Caco-2 (cell line): ENCODE data around the gene DHRSX. TPM values are rescaled to one million over a fixed set of nuclear protein-coding genes. Genes with fewer than 3 reads are reported as not detected.
"Not testable (repeated sequence)": the region's sequence is repeated elsewhere in the genome, so short reads cannot be mapped to it uniquely, and the experiment has no call there.

ENCODE experiments used
- BruUV-seq: library from RNA; stranded (reverse); fragments of 400-500 nt; replicated peaks from 2 replicates; lab custom pipeline; 2021; lab: Mats Ljungman, UMichigan
- CTCF ChIA-PET: fragments of 300-600 bp; sonication (Branson Sonifier 250); formaldehyde crosslinking; loops from one replicate; lab custom pipeline; 2022; ENCODE audit warnings: antibody characterized with exemption; lab: Charles Lee
- POLR2A ChIA-PET: fragments of 300-600 bp; sonication (Branson Sonifier 250); formaldehyde crosslinking; loops from one replicate; lab custom pipeline; 2022; ENCODE audit warnings: antibody characterized with exemption; lab: Charles Lee
- DNase-seq, 2 experiments: peaks; one replicate each; pipeline versions ENCODE4 v3.0.0 to v3.0.0-alpha.2; 2020 to 2022
- H3K27me3 ChIP-seq: replicated peaks from 2 replicates; pipeline ENCODE4 v1.6.0; 2011; ENCODE audit warnings: low read length; ENCODE audit not compliant: control insufficient read depth, insufficient read depth
- H3K36me3 ChIP-seq: 2 replicates; pipeline ENCODE4 v1.5.1; 2011; ENCODE audit warnings: low read length; ENCODE audit not compliant: control insufficient read depth, insufficient read depth
- H3K4me1 ChIP-seq: fragments of 250-450 bp; sonication (Bioruptor Pico); 2 replicates; pipeline ENCODE4 v1.5.1; 2020; ENCODE audit warnings: mild to moderate bottlenecking
- H3K4me3 ChIP-seq: 2 replicates; pipeline ENCODE4 v1.5.1; 2011; ENCODE audit warnings: low read depth, mild to moderate bottlenecking, control low read depth, low read length
- H3K9me3 ChIP-seq: fragments of 250-450 bp; sonication (Bioruptor Pico); 2 replicates; pipeline ENCODE4 v1.5.1; 2020; ENCODE audit warnings: mild to moderate bottlenecking, moderate library complexity
- H3K27ac Mint-ChIP-seq: one replicate; pipeline ENCODE4 v1.8.0; 2022; ENCODE audit warnings: mixed read lengths; ENCODE audit not compliant: unreplicated experiment
- H3K27me3 Mint-ChIP-seq: one replicate; pipeline ENCODE4 v1.8.0; 2022; ENCODE audit warnings: mixed read lengths; ENCODE audit not compliant: insufficient read depth, unreplicated experiment
- H3K36me3 Mint-ChIP-seq: one replicate; pipeline ENCODE4 v1.8.0; 2022; ENCODE audit warnings: mild to moderate bottlenecking, mixed read lengths; ENCODE audit not compliant: insufficient read depth, unreplicated experiment
- H3K4me1 Mint-ChIP-seq: one replicate; pipeline ENCODE4 v1.8.0; 2022; ENCODE audit warnings: low read depth, mixed read lengths; ENCODE audit not compliant: unreplicated experiment
- H3K4me3 Mint-ChIP-seq: one replicate; pipeline ENCODE4 v1.8.0; 2022; ENCODE audit warnings: mild to moderate bottlenecking, moderate library complexity, mixed read lengths; ENCODE audit not compliant: unreplicated experiment
- H3K9me3 Mint-ChIP-seq: one replicate; pipeline ENCODE4 v1.8.0; 2022; ENCODE audit warnings: mixed read lengths; ENCODE audit not compliant: unreplicated experiment
- intact Hi-C: fragments of 100-400 bp; cut with micrococcal nuclease; formaldehyde crosslinking; loops from one replicate; pipeline ENCODE4 v1.10.0; 2022; ENCODE audit not compliant: unreplicated experiment
- total RNA-seq: library from RNA; stranded (reverse); gene quantifications from 2 replicates; pipeline ENCODE4 v1.2.3, GENCODE V29; 2022
- TF ChIP-seq, protein P1 (sequence below), 2 experiments: fragments of 200-600 bp in 1 of 2; IDR thresholded peaks; 1 replicate in 1 of 2; 2 replicates in 1 of 2; pipeline versions ENCODE4 v1.5.1 to v1.8.0; 2011 to 2022; ENCODE audit warnings: antibody characterized with exemption in 1 of 2, control low read depth in 1 of 2, inconsistent platforms in 1 of 2, low read depth in 1 of 2, low read length in 1 of 2, mild to moderate bottlenecking in 1 of 2, moderate library complexity in 1 of 2; ENCODE audit not compliant: insufficient read depth in 1 of 2, severe bottlenecking in 1 of 2, unreplicated experiment in 1 of 2

Gene DHRSX
- total RNA-seq, 1 experiment from 2014 or later, result 64.1 TPM

DNA sequence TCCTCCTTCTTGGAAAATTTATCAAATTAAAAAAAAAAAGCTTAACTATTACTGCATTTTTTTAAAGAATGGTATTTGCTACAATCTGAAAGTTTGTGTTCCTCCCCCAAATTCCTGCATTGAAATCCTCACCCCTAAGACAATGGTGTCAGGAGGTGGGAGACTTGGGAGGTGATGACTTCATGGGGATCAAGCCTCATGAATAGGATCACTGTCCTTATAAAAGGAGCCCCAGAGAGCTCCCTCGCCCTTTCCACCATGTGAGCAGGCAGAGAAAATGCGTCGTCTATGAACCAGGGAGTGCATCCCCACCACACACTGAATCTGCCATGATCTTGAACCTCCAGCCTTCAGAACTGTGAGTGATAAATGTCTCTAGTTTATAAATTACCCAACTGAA is 38.0 kb downstream of the DHRSX start:
- Histone ChIP-seq H3K27me3 (no peaks in the 10 kb centered on the region), H3K4me1 (peaks cover 6% of the 10 kb centered on the region; the same call in 1 of the 2 replicates), H3K4me3 (no peak overlapping the region), H3K9me3 (no peaks in the 10 kb centered on the region), H3K36me3 (no peaks in the 10 kb centered on the region)
- CTCF ChIA-PET, result no interaction called here
- Mint-ChIP-seq H3K9me3 (peaks cover 9% of the 10 kb centered on the region), H3K27ac (no peak overlapping the region), H3K36me3 (peaks cover 17% of the 10 kb centered on the region), H3K27me3 (no peaks in the 10 kb centered on the region), H3K4me1 (peaks cover 18% of the 10 kb centered on the region), H3K4me3 (no peak overlapping the region)
- intact Hi-C loops, result no loop called here
- POLR2A ChIA-PET, result no interaction called here
- no TSS peak for BruUV-seq
- TF ChIP-seq, protein P1, sequence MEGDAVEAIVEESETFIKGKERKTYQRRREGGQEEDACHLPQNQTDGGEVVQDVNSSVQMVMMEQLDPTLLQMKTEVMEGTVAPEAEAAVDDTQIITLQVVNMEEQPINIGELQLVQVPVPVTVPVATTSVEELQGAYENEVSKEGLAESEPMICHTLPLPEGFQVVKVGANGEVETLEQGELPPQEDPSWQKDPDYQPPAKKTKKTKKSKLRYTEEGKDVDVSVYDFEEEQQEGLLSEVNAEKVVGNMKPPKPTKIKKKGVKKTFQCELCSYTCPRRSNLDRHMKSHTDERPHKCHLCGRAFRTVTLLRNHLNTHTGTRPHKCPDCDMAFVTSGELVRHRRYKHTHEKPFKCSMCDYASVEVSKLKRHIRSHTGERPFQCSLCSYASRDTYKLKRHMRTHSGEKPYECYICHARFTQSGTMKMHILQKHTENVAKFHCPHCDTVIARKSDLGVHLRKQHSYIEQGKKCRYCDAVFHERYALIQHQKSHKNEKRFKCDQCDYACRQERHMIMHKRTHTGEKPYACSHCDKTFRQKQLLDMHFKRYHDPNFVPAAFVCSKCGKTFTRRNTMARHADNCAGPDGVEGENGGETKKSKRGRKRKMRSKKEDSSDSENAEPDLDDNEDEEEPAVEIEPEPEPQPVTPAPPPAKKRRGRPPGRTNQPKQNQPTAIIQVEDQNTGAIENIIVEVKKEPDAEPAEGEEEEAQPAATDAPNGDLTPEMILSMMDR (IDR thresholded peaks at IDR 0.05; ENCODE audit: insufficient read depth in 1 of 2, low read depth in 1 of 2, low read length in 1 of 2, severe bottlenecking in 1 of 2, unreplicated experiment in 1 of 2), result no peak
- no peak for DNase-seq

DNA sequence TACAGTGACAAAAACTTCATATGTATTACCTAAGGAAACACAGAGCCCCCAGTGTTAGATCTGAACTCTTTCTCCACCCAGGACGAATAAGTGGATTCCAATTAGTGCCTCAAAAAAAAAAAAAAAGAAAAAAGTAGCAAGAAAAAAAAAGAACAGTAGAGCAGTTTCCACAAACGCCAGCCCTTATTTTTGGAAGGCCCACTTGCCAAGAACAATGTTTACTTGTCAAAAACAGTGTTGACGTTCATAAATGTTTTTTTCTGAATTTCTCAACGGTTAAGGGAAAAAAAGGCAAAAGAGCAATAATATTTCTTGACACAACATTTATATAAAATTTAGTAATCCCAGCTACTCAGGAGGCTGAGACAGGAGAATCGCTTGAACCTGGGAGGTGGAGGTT is 38.7 kb downstream of the DHRSX start:
- Mint-ChIP-seq H3K36me3 (peaks cover 12% of the 10 kb centered on the region), H3K4me1 (peaks cover 13% of the 10 kb centered on the region), H3K4me3 (no peak overlapping the region), H3K27ac (no peak overlapping the region), H3K9me3 (peaks cover 9% of the 10 kb centered on the region), H3K27me3 (no peaks in the 10 kb centered on the region)
- Histone ChIP-seq H3K36me3 (no peaks in the 10 kb centered on the region), H3K4me1 (no peaks in the 10 kb centered on the region), H3K4me3 (no peak overlapping the region), H3K27me3 (no peaks in the 10 kb centered on the region), H3K9me3 (no peaks in the 10 kb centered on the region)
- no TSS peak for BruUV-seq
- POLR2A ChIA-PET, result no interaction called here
- intact Hi-C loops, result no loop called here
- CTCF ChIA-PET, result no interaction called here
- DNase-seq, result no peak
- TF ChIP-seq, protein P1 (IDR thresholded peaks at IDR 0.05; ENCODE audit: insufficient read depth in 1 of 2, low read depth in 1 of 2, low read length in 1 of 2, severe bottlenecking in 1 of 2, unreplicated experiment in 1 of 2), result no peak

DNA sequence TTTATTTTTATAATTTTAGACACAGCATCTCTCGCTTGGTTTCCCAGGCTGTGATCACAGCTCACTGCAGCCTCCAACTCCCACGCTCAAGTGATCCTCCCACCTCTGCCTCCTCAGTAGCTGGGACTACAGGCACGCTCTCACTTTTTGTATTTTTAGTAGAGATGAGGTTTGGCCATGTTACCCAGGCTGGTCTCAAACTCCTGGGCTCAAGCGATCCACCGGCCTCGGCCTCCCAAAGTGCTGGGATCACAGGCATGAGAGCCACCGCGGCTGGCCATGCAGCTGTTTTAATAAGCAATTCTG is 39.1 kb downstream of the DHRSX start:
- no peak overlapping the region for H3K4me3 Mint-ChIP-seq
- H3K9me3 Mint-ChIP-seq, result peaks cover 9% of the 10 kb centered on the region
- TF ChIP-seq, protein P1 (IDR thresholded peaks at IDR 0.05; ENCODE audit: insufficient read depth in 1 of 2, low read depth in 1 of 2, low read length in 1 of 2, severe bottlenecking in 1 of 2, unreplicated experiment in 1 of 2), result no peak
- no peaks in the 10 kb centered on the region for H3K27me3 Mint-ChIP-seq
- H3K4me1 Mint-ChIP-seq, result peaks cover 12% of the 10 kb centered on the region
- no peak overlapping the region for H3K4me3 ChIP-seq
- no TSS peak for BruUV-seq
- no peak overlapping the region for H3K27ac Mint-ChIP-seq
- H3K4me1 ChIP-seq, result no peaks in the 10 kb centered on the region
- peaks cover 12% of the 10 kb centered on the region for H3K36me3 Mint-ChIP-seq
- DNase-seq, result no peak
- ChIA-PET CTCF (no interaction called here), POLR2A (no interaction called here)
- H3K36me3 ChIP-seq, result no peaks in the 10 kb centered on the region
- no peaks in the 10 kb centered on the region for H3K9me3 ChIP-seq
- H3K27me3 ChIP-seq, result no peaks in the 10 kb centered on the region
- intact Hi-C loops, result no loop called here

DNA sequence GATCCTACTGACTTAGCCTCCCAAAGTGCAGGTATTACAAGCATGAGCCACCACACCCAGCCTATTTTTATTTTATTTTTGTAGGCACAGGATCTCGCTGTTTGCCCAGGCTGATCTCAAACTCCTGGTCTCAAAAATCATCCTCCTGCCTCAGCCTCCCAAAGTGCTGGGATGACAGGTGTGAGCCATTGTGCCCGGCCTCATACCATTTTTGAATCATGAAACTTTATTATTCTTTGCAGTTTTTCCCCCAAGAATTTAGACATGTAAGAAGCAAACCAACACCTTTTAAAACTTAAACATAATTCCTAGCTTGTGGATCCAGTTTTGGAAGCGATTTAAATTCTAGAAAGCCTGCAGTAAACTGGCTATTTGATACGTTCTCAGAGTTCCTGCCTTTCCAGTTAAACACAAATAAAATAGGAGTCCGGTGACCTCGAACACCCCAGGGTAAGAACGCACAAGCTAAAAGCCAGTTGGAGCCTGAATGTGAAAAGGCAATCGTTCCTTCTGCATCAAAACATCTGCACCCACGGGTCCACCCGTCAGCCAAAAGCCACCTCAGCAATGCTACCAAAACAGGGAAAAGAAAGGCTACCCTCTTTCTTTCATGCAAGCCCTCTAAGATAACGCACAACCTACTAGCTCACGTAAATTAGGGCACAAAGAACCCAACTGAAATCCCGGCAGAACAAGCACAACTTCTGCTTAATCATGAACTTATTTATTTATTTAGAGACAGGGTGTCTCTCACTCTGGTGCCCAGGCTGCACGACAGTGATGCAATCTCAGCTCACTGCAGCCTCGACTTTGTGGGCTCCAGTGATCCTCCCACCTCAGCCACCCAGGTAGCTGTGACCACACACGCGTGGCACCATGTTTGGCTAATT is 39.7 kb downstream of the DHRSX start:
- H3K36me3 ChIP-seq, H3K27me3 Mint-ChIP-seq: not testable (repeated sequence)
- peaks cover 12% of the 10 kb centered on the region for H3K36me3 Mint-ChIP-seq

DNA sequence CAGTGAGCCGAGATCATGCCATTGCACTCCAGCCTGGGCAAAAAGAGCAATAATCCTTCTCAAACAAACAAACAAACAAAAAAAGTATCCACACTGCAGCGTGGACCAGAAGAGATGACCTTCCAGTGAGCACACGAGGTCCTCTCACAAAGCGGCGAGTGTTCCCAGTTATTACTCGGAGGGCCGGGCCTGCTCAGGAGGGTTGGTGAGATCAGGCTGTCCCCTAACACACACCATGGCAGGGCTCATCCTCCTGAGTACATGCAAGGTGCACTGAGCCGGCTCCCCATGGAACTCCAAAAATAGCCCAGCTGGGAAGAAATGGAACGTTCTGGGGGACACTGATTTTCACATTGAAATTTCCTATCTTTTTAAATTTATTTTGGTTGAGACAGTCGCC is 40.7 kb downstream of the DHRSX start:
- H3K27ac Mint-ChIP-seq, H3K9me3 ChIP-seq, H3K4me3 ChIP-seq, intact Hi-C loops, H3K4me3 Mint-ChIP-seq, H3K27me3 Mint-ChIP-seq, H3K27me3 ChIP-seq, POLR2A ChIA-PET, H3K9me3 Mint-ChIP-seq, H3K4me1 ChIP-seq, CTCF ChIA-PET, DNase-seq, H3K36me3 ChIP-seq, BruUV-seq: not testable (repeated sequence)
- peaks cover 15% of the 10 kb centered on the region for H3K36me3 Mint-ChIP-seq
- peaks cover 18% of the 10 kb centered on the region for H3K4me1 Mint-ChIP-seq

More for the DNA sequence above, 39.7 kb downstream of the DHRSX start:
- H3K27me3 ChIP-seq, H3K4me3 Mint-ChIP-seq, H3K9me3 ChIP-seq, H3K9me3 Mint-ChIP-seq, H3K4me3 ChIP-seq, CTCF ChIA-PET, intact Hi-C loops, H3K4me1 ChIP-seq, H3K27ac Mint-ChIP-seq, POLR2A ChIA-PET, DNase-seq, BruUV-seq: not testable (repeated sequence)
- H3K4me1 Mint-ChIP-seq, result peaks cover 14% of the 10 kb centered on the region
